ENCODE results near the gene LTB4R.

LTB4R gene

DNA sequence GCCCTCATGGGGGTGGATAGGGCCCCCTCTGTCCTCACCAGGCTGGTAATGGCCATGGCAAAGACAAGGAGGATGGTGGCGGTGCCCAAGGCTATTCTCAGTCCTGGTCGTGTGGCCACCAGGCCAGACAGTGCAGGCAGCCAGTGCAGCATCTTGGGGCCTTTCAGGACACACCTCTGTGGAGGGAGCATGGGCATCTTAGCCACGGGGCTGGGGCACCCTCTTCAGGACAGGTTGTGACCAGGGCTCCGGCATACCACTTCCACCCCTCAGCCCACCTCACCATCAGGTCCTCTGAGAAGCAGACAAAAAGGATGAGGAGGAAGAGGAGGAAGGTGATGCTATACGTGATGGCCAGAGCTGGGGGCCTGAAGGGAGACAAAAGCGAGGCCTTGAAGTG lies 12.7 kb downstream of the LTB4R start:
- no peaks in the 10 kb centered on the region for H3K4me1 ChIP-seq (ENCODE audit: low read length)
- H3K9me3 ChIP-seq (ENCODE audit: insufficient read depth, low read length) = no peaks in the 10 kb centered on the region
- H3K9ac ChIP-seq (ENCODE audit: low read length) = no peak overlapping the region
- H3K4me2 ChIP-seq (ENCODE audit: low read length) = no peak overlapping the region
- H3K27ac ChIP-seq (ENCODE audit: low read length) = no peak overlapping the region
- H3K79me2 ChIP-seq (ENCODE audit: low read length) = no peaks in the 10 kb centered on the region
- TF ChIP-seq EZH2phosphoT487 (IDR thresholded peaks at IDR 0.05; ENCODE audit: low read depth) = no peak
- TF ChIP-seq, protein P1, sequence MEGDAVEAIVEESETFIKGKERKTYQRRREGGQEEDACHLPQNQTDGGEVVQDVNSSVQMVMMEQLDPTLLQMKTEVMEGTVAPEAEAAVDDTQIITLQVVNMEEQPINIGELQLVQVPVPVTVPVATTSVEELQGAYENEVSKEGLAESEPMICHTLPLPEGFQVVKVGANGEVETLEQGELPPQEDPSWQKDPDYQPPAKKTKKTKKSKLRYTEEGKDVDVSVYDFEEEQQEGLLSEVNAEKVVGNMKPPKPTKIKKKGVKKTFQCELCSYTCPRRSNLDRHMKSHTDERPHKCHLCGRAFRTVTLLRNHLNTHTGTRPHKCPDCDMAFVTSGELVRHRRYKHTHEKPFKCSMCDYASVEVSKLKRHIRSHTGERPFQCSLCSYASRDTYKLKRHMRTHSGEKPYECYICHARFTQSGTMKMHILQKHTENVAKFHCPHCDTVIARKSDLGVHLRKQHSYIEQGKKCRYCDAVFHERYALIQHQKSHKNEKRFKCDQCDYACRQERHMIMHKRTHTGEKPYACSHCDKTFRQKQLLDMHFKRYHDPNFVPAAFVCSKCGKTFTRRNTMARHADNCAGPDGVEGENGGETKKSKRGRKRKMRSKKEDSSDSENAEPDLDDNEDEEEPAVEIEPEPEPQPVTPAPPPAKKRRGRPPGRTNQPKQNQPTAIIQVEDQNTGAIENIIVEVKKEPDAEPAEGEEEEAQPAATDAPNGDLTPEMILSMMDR (IDR thresholded peaks at IDR 0.05; ENCODE audit: low read depth, low read length) = no peak
- H3K27me3 ChIP-seq (ENCODE audit: low read depth, low read length) = peaks cover 11% of the 10 kb centered on the region
- no peak overlapping the region for H3K4me3 ChIP-seq (ENCODE audit: low read length)
- no peaks in the 10 kb centered on the region for H4K20me1 ChIP-seq (ENCODE audit: insufficient read depth, low read length)
- no peaks in the 10 kb centered on the region for H3K36me3 ChIP-seq (replicated peaks; ENCODE audit: low read depth, low read length)
- H2AFZ ChIP-seq (ENCODE audit: low read depth, low read length) = no peak overlapping the region

DNA sequence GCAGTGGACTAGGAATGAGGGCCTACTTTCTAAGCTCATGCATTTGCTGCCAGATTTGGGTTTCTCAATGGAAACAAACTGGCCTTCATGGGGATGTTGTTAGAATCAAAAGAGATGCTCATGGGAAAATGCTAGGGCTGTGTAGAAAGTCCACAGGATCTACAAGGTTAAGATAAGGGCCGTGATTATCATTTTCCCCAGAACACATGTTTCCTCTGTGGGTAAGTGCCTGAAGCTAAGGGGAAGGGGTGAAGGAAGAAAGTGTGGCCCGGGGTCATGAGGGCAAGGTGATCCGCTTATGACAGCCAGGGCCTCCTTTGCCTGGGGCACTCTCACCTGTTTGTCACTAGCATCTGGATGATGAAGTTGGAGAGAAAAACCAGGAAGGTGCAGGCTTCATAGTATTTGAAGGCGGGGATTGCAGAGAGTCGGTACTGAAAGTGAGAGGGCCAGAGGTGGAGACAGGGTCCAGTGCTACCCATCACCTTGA lies 13.8 kb downstream of the LTB4R start:
- no peak overlapping the region for H3K9ac ChIP-seq (ENCODE audit: low read length)
- no peak overlapping the region for H3K4me2 ChIP-seq (ENCODE audit: low read length)
- no peaks in the 10 kb centered on the region for H3K36me3 ChIP-seq (replicated peaks; ENCODE audit: low read depth, low read length)
- no peaks in the 10 kb centered on the region for H3K79me2 ChIP-seq (ENCODE audit: low read length)
- no peak overlapping the region for H3K4me3 ChIP-seq (ENCODE audit: low read length)
- H3K9me3 ChIP-seq (ENCODE audit: insufficient read depth, low read length) = no peaks in the 10 kb centered on the region
- H4K20me1 ChIP-seq (ENCODE audit: insufficient read depth, low read length) = no peaks in the 10 kb centered on the region
- no peak overlapping the region for H2AFZ ChIP-seq (ENCODE audit: low read depth, low read length)
- TF ChIP-seq, protein P1 (IDR thresholded peaks at IDR 0.05; ENCODE audit: low read depth, low read length) = no peak
- TF ChIP-seq EZH2phosphoT487 (IDR thresholded peaks at IDR 0.05; ENCODE audit: low read depth) = no peak
- peaks cover 5% of the 10 kb centered on the region for H3K27me3 ChIP-seq (ENCODE audit: low read depth, low read length)
- no peaks in the 10 kb centered on the region for H3K4me1 ChIP-seq (ENCODE audit: low read length)
- H3K27ac ChIP-seq (ENCODE audit: low read length) = no peak overlapping the region

DNA sequence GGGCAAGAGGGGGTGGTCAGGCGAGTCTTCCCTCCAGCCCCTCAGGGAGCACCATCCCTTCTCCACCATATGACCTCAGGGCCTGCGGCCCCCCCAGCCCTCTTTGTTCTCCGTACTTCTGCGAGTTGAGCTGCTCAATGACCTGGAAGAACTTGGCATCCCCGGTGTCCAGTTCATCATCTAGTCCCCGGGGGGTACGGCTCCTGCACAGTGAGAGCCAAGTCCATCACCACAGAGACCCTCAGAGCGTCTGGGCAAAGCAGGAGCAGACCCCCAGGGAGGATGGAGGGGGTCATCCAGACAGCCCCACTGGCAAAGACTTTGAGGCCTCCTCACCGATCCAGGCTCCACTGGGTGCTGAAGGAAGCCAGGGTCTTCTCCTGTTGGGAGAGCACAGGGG lies 14.7 kb downstream of the LTB4R start:
- Histone ChIP-seq H3K4me2 (ENCODE audit: low read length) (no peak overlapping the region), H2AFZ (ENCODE audit: low read depth, low read length) (no peak overlapping the region), H3K27ac (ENCODE audit: low read length) (no peak overlapping the region), H3K36me3 (replicated peaks; ENCODE audit: low read depth, low read length) (no peaks in the 10 kb centered on the region), H3K79me2 (ENCODE audit: low read length) (no peaks in the 10 kb centered on the region), H3K9me3 (ENCODE audit: insufficient read depth, low read length) (no peaks in the 10 kb centered on the region), H3K27me3 (ENCODE audit: low read depth, low read length) (no peaks in the 10 kb centered on the region; the same call in 1 of the 2 replicates), H4K20me1 (ENCODE audit: insufficient read depth, low read length) (no peaks in the 10 kb centered on the region), H3K9ac (ENCODE audit: low read length) (no peak overlapping the region), H3K4me3 (ENCODE audit: low read length) (no peak overlapping the region), H3K4me1 (ENCODE audit: low read length) (no peaks in the 10 kb centered on the region)
- TF ChIP-seq, protein P1 (IDR thresholded peaks at IDR 0.05; ENCODE audit: low read depth, low read length) = no peak
- no peak for TF ChIP-seq EZH2phosphoT487 (IDR thresholded peaks at IDR 0.05; ENCODE audit: low read depth)

DNA sequence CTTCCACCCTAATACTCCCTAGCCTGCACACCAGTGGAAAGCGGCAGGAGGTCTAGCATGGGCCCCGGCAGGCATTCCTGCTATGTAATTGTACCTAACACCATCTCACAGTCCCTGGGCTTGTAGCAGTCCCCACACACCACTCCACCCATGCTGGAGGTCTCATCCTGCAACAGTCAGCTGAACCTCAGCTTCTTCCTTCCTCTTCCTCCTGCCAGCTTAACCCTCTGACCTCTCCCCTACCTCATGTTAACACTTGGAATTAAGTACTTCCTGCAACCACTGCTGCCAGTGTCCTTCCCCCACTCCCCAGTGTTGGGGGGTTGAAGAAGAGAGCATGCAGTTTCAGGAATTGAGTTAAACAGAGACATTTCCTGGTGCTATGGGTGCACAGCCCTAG lies 16.0 kb downstream of the LTB4R start:
- H3K79me2 ChIP-seq (ENCODE audit: low read length) = no peaks in the 10 kb centered on the region
- TF ChIP-seq, protein P1 (IDR thresholded peaks at IDR 0.05; ENCODE audit: low read depth, low read length) = no peak
- no peak for TF ChIP-seq EZH2phosphoT487 (IDR thresholded peaks at IDR 0.05; ENCODE audit: low read depth)
- no peak overlapping the region for H3K4me2 ChIP-seq (ENCODE audit: low read length)
- H3K9me3 ChIP-seq (ENCODE audit: insufficient read depth, low read length) = no peaks in the 10 kb centered on the region
- H3K27me3 ChIP-seq (ENCODE audit: low read depth, low read length) = no peaks in the 10 kb centered on the region
- no peak overlapping the region for H3K9ac ChIP-seq (ENCODE audit: low read length)
- H2AFZ ChIP-seq (ENCODE audit: low read depth, low read length) = no peak overlapping the region
- H4K20me1 ChIP-seq (ENCODE audit: insufficient read depth, low read length) = no peaks in the 10 kb centered on the region
- no peak overlapping the region for H3K4me3 ChIP-seq (ENCODE audit: low read length)
- H3K36me3 ChIP-seq (replicated peaks; ENCODE audit: low read depth, low read length) = no peaks in the 10 kb centered on the region
- no peak overlapping the region for H3K27ac ChIP-seq (ENCODE audit: low read length)
- H3K4me1 ChIP-seq (ENCODE audit: low read length) = peaks cover 6% of the 10 kb centered on the region

All from OCI-LY3 (cell line).